ENCODE data around the gene SHANK2.
"Not testable (repeated sequence)": the region's sequence is repeated elsewhere in the genome, so short reads cannot be mapped to it uniquely, and the experiment has no call there.

The SHANK2 gene

DNA sequence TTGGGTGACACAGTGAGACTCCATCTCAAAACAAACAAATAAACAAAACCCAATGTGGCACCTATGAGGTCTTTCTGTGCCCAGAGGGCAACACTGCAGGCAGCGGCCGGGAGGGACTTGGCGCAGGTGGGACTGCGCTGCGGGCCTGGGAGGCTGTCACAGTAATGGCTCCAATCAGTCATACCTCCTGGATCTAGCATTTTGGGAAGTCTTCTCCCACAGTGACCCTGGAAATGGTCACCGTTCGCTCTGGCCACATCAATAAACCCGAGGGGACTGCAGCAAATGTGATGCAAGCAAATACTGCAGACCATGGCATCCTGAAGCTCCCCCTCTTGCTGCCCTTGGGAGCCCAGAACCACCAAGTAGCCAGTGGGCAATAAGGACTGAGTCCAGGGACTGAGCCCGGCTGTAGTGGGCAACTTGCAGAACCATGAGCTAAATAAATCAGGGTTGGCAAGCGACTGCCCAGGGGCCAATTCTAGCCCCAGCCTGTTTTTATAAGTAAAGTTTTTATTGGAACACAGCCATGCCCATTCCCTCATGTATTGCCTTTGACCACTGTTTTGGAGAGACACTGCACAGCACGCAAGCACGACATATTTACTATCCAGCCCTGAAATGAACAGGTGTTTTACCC lies 15.4 kb downstream of the SHANK2 start:
- H3K27me3 Mint-ChIP-seq (ENCODE audit: low read depth, poor library complexity), result peaks cover 15% of the 10 kb centered on the region
- peaks cover 3% of the 10 kb centered on the region for H3K9me3 Mint-ChIP-seq
- no peaks in the 10 kb centered on the region for H3K36me3 Mint-ChIP-seq (ENCODE audit: low read depth)
- H3K4me3 Mint-ChIP-seq, result no peak overlapping the region
- H3K4me1 Mint-ChIP-seq, result peaks cover 39% of the 10 kb centered on the region
- no peak overlapping the region for H3K27ac Mint-ChIP-seq
- DNase-seq, result no peak
- TF ChIP-seq, protein P1, sequence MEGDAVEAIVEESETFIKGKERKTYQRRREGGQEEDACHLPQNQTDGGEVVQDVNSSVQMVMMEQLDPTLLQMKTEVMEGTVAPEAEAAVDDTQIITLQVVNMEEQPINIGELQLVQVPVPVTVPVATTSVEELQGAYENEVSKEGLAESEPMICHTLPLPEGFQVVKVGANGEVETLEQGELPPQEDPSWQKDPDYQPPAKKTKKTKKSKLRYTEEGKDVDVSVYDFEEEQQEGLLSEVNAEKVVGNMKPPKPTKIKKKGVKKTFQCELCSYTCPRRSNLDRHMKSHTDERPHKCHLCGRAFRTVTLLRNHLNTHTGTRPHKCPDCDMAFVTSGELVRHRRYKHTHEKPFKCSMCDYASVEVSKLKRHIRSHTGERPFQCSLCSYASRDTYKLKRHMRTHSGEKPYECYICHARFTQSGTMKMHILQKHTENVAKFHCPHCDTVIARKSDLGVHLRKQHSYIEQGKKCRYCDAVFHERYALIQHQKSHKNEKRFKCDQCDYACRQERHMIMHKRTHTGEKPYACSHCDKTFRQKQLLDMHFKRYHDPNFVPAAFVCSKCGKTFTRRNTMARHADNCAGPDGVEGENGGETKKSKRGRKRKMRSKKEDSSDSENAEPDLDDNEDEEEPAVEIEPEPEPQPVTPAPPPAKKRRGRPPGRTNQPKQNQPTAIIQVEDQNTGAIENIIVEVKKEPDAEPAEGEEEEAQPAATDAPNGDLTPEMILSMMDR (IDR thresholded peaks at IDR 0.05), result no peak

DNA sequence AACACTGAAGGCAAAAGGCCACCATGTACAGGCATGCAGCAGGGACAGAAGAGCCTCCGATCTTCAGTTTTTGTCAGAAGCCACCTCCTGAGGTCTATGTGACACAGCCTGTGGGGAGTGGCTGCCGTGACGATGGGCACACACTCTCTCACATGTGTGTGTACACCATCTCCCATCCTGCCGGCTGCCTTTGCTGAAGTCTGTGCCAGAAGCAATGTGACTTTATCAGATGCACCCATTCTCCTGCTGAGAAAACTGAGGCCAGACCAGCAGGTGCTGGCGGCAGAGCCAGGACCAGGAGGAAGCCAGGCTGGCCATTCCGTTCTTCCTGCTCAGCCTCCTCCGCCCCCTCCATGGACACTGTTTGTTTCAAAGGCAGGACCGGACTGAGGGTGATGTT lies 16.7 kb downstream of the SHANK2 start:
- Mint-ChIP-seq H3K4me1 (peaks cover 26% of the 10 kb centered on the region), H3K36me3 (ENCODE audit: low read depth) (no peaks in the 10 kb centered on the region), H3K9me3 (peaks cover 3% of the 10 kb centered on the region), H3K27me3 (ENCODE audit: low read depth, poor library complexity) (peaks cover 20% of the 10 kb centered on the region), H3K27ac (peak overlapping the region; percentile 36), H3K4me3 (no peak overlapping the region)
- TF ChIP-seq, protein P1 (IDR thresholded peaks at IDR 0.05), result no peak
- no peak for DNase-seq

DNA sequence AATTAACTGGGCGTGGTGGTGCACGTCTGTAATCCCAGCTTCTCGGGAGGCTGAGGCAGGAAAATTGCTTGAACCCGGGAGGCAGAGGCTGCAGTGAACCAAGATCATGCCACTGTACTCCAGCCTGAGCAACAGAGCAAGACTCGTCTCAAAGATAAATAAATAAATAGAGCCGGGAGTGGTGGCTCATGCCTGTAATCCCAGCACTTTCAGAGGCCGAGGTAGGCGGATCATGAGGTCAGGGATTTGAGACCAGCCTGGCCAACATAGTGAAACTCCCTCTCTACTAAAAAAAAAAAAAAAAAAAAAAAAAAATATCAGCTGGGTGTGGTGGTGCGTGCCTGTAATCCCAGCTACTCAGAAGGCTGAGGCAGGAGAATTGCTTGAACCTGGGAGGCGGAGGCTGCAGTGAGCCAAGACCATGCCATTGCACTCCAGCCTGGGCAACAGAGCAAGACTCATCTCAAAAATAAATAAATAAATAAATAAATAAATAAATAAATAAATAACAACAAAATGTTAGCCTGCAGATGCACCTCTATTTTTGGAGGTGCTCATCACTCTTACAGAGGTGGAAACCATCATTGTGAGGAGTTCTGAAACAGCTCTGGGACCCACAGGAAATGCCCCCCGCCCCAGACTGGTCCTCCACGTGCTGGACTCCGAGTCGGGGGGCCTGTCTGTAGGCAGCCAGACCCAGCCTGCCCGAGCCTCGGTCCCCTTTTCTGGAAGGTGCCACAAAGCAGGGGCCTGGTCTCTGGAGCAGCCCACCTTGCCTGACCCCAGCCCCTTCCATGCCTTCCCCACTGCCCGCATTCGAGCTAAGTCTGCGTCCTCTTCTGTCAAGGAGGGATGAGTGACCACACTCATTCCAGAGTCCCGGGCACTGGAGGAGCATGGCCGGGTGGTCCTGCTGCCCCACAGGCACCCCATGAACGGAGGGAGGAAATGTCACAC lies 18.2 kb downstream of the SHANK2 start:
- not testable (repeated sequence) for H3K9me3 Mint-ChIP-seq; H3K36me3 Mint-ChIP-seq (ENCODE audit: low read depth); H3K27ac Mint-ChIP-seq; H3K4me3 Mint-ChIP-seq; DNase-seq
- Mint-ChIP-seq H3K4me1 (peaks cover 23% of the 10 kb centered on the region), H3K27me3 (ENCODE audit: low read depth, poor library complexity) (peaks cover 30% of the 10 kb centered on the region)

DNA sequence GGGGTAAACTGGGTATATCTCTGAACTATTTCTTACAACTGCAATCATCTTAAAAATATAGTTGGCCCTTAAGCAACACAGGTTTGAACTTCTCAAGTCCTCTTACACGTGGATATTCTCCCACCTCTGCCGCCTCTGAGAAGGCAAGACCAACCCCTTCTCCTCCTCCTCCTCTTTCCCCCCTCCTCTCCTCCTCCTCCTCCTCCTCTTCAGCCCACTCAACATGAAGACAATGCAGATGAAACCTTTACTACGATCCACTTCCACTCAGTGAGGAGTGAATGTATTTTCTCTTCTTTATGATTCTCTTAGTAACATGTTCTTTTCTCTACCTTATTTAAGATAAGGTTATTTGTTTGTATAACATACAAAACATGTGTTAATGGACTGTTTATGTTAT lies 20.0 kb downstream of the SHANK2 start:
- peaks cover 12% of the 10 kb centered on the region for H3K9me3 Mint-ChIP-seq
- H3K36me3 Mint-ChIP-seq (ENCODE audit: low read depth), result no peaks in the 10 kb centered on the region
- TF ChIP-seq, protein P1 (IDR thresholded peaks at IDR 0.05), result no peak
- no peak for DNase-seq
- no peak overlapping the region for H3K27ac Mint-ChIP-seq
- peaks cover 27% of the 10 kb centered on the region for H3K27me3 Mint-ChIP-seq (ENCODE audit: low read depth, poor library complexity)
- H3K4me1 Mint-ChIP-seq, result peaks cover 23% of the 10 kb centered on the region
- no peak overlapping the region for H3K4me3 Mint-ChIP-seq

DNA sequence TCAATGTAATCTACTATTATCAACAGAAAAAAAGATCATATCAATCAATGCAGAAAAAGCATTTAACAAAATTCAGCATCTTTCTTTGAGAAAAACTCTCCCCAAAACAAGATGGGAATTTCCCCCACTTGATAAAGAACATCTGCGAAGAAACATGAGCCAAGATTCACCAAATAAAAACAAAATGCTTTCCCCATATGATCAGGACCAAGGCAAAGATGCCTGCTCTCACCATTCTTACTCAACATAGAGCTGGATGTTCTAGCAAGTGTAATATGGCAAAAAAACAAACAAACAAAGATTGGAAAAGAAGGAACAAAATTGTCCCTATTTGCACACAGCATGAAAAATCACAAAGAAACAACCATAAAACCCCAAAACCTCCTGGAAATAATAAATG lies 23.4 kb downstream of the SHANK2 start:
- Mint-ChIP-seq H3K4me3 (no peak overlapping the region), H3K4me1 (peaks cover 5% of the 10 kb centered on the region), H3K9me3 (peaks cover 34% of the 10 kb centered on the region), H3K36me3 (ENCODE audit: low read depth) (peaks cover 5% of the 10 kb centered on the region), H3K27me3 (ENCODE audit: low read depth, poor library complexity) (peaks cover 30% of the 10 kb centered on the region), H3K27ac (no peak overlapping the region)
- TF ChIP-seq, protein P1 (IDR thresholded peaks at IDR 0.05), result no peak
- DNase-seq, result no peak

DNA sequence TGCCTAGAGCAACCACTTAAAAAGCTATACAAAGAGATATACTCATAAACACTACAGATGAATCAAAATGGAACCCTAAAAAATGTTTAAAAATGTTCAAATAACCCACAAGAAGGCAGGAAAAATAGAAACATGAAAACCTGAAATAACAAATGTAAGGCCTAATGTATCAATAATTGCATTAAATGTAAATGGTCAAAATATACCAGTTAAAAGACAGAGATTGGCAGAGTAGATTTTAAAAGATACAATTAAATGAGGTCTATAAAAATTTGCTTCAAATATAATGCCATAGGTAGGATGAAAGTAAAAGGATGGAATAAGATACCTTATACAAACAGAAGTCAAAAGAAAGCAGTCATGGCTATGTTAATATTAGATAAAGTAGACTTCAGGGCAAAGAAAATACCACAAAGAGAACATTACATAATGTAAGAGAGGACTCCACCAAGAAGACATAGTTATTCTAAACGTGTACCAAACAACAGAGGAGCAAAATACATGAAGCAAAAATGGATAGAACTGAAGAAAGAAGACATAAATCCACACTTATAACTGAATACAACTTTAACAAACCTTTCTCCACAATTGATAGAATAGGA lies 25.2 kb downstream of the SHANK2 start:
- Mint-ChIP-seq H3K27me3 (ENCODE audit: low read depth, poor library complexity) (peaks cover 25% of the 10 kb centered on the region), H3K9me3 (peaks cover 31% of the 10 kb centered on the region), H3K36me3 (ENCODE audit: low read depth) (peaks cover 5% of the 10 kb centered on the region), H3K4me3 (no peak overlapping the region), H3K4me1 (peaks cover 2% of the 10 kb centered on the region), H3K27ac (no peak overlapping the region)
- DNase-seq, result no peak
- TF ChIP-seq, protein P1 (IDR thresholded peaks at IDR 0.05), result no peak

Data from nephron progenitor cell (in vitro differentiated cells).